RPMI8226 (cell line): ENCODE measurements around the gene CHDH.

Experiments
- DNase-seq: peaks from one replicate; pipeline ENCODE4 v3.0.0-alpha.2; 2015

The CHDH gene

GRCh38 chr3:53846851-53847155, 584 bp upstream of the CHDH start:
- no peak for DNase-seq

GRCh38 chr3:53845881-53846133, 412 bp downstream of the CHDH start:
- no peak for DNase-seq

- peak; percentile 81 for DNase-seq
Observed at GRCh38 chr3:53845103-53845880, 927 bp downstream of the CHDH start.

- DNase-seq: no peak
Observed at GRCh38 chr3:53844262-53845102, 1.7 kb downstream of the CHDH start.

- no peak for DNase-seq
Observed at GRCh38 chr3:53843195-53844177, 2.7 kb downstream of the CHDH start.

- DNase-seq: no peak
Observed at GRCh38 chr3:53842436-53843194, 3.6 kb downstream of the CHDH start.

- DNase-seq: no peak
Observed at GRCh38 chr3:53841296-53841695, 4.9 kb downstream of the CHDH start.

GRCh38 chr3:53837331-53837730, 8.9 kb downstream of the CHDH start:
- DNase-seq: no peak

GRCh38 chr3:53836084-53836872, 9.9 kb downstream of the CHDH start:
- no peak for DNase-seq

- no peak for DNase-seq
Observed at GRCh38 chr3:53835257-53835656, 11.0 kb downstream of the CHDH start.

GRCh38 chr3:53834429-53835095, 11.7 kb downstream of the CHDH start:
- DNase-seq: no peak

- no peak for DNase-seq
Observed at GRCh38 chr3:53833700-53834099, 12.5 kb downstream of the CHDH start.

- DNase-seq: no peak
Observed at GRCh38 chr3:53833053-53833645, 13.1 kb downstream of the CHDH start.

- no peak for DNase-seq
Observed at GRCh38 chr3:53830944-53831343, 15.3 kb downstream of the CHDH start.

- no peak for DNase-seq
Observed at GRCh38 chr3:53829605-53830004, 16.6 kb downstream of the CHDH start.

GRCh38 chr3:53828581-53828980, 17.6 kb downstream of the CHDH start:
- no peak for DNase-seq

- DNase-seq: no peak
Observed at GRCh38 chr3:53826048-53826447, 20.2 kb downstream of the CHDH start.

GRCh38 chr3:53824795-53825194, 21.4 kb downstream of the CHDH start:
- no peak for DNase-seq

GRCh38 chr3:53823956-53824657, 22.1 kb downstream of the CHDH start:
- no peak for DNase-seq
